IMR-90 (cell line): Measurements from ENCODE around the gene FNBP1L. TPM values are rescaled to one million over a fixed set of nuclear protein-coding genes. Genes with fewer than 3 reads are reported as not detected.

Experiments
- ATAC-seq: fragments of 200-7000 bp; cut with Tn5 transposase; 2 replicates; pipeline ENCODE4 v1.9.1; 2020; ENCODE audit warnings: low read depth, mild to moderate bottlenecking, moderate library complexity
- BruUV-seq: library from RNA; stranded (reverse); fragments of 400-500 nt; replicated peaks from 2 replicates; lab custom pipeline; 2021; lab: Mats Ljungman, UMichigan
- CTCF ChIA-PET: fragments of 300-600 bp; formaldehyde crosslinking; extraction: SDS; loops from one replicate; lab custom pipeline; 2021; ENCODE audit warnings: antibody characterized with exemption; lab: Yijun Ruan, JAX
- POLR2A ChIA-PET: fragments of 300-600 bp; sonication (Branson Sonifier 250); formaldehyde crosslinking; loops from one replicate; lab custom pipeline; 2022; ENCODE audit warnings: antibody characterized with exemption; ENCODE audit not compliant: unreplicated experiment; lab: Charles Lee
- DNase-seq: peaks from one replicate; pipeline ENCODE4 v3.0.0; 2013
- H2AFZ ChIP-seq: replicated peaks from 2 replicates; pipeline ENCODE3; 2013; ENCODE audit warnings: low read length, mild to moderate bottlenecking; ENCODE audit not compliant: poor library complexity
- H2AK5ac ChIP-seq: 2 replicates; pipeline ENCODE4 v1.6.1; 2013; ENCODE audit warnings: low read depth, low read length, inconsistent platforms
- H2AK9ac ChIP-seq: replicated peaks from 2 replicates; pipeline ENCODE3; 2013; ENCODE audit warnings: mild to moderate bottlenecking, low read depth, low read length, moderate library complexity; ENCODE audit not compliant: poor library complexity
- H2BK120ac ChIP-seq: 2 replicates; pipeline ENCODE4 v1.6.1; 2013; ENCODE audit warnings: low read depth, low read length, inconsistent platforms
- H2BK15ac ChIP-seq: 3 replicates; pipeline ENCODE4 v1.6.1; 2013; ENCODE audit warnings: low read depth, low read length, inconsistent platforms
- H2BK20ac ChIP-seq: 2 replicates; pipeline ENCODE4 v1.6.1; 2013; ENCODE audit warnings: low read depth, mild to moderate bottlenecking, inconsistent platforms, low read length, moderate library complexity
- H2BK5ac ChIP-seq: 2 replicates; pipeline ENCODE4 v1.6.1; 2013; ENCODE audit warnings: mild to moderate bottlenecking, low read depth, low read length, inconsistent platforms; ENCODE audit not compliant: poor library complexity, severe bottlenecking
- H3K14ac ChIP-seq: replicated peaks from 2 replicates; pipeline ENCODE4 v1.6.1; 2013; ENCODE audit warnings: low read depth, low read length, inconsistent platforms
- H3K18ac ChIP-seq: 2 replicates; pipeline ENCODE4 v1.6.1; 2013; ENCODE audit warnings: low read depth, low read length, control low read depth
- H3K23ac ChIP-seq: 2 replicates; pipeline ENCODE4 v1.6.1; 2013; ENCODE audit warnings: low read depth, low read length, inconsistent platforms
- H3K27ac ChIP-seq: 2 replicates; pipeline ENCODE4 v1.5.1; 2013; ENCODE audit warnings: mild to moderate bottlenecking, control low read depth, low read length; ENCODE audit not compliant: insufficient read depth
- H3K27me3 ChIP-seq: 2 replicates; pipeline ENCODE4 v1.6.1; 2013; ENCODE audit warnings: low read length; ENCODE audit not compliant: control insufficient read depth, insufficient read depth
- H3K36me3 ChIP-seq: 2 replicates; pipeline ENCODE4 v1.6.1; 2013; ENCODE audit warnings: low read length, mixed read lengths; ENCODE audit not compliant: control insufficient read depth, insufficient read depth
- H3K4ac ChIP-seq: 2 replicates; pipeline ENCODE4 v1.6.1; 2013; ENCODE audit warnings: low read depth, low read length, inconsistent platforms
- H3K4me1 ChIP-seq: 2 replicates; pipeline ENCODE4 v1.6.1; 2013; ENCODE audit warnings: low read length, mixed read lengths; ENCODE audit not compliant: control insufficient read depth, insufficient read depth
- H3K4me2 ChIP-seq: 2 replicates; pipeline ENCODE4 v1.6.1; 2013; ENCODE audit warnings: low read depth, mild to moderate bottlenecking, control low read depth, low read length, moderate library complexity
- H3K4me3 ChIP-seq: 2 replicates; pipeline ENCODE4 v1.5.1; 2013; ENCODE audit warnings: low read depth, mild to moderate bottlenecking, control low read depth, low read length, moderate library complexity; ENCODE audit not compliant: insufficient read depth
- H3K56ac ChIP-seq: 2 replicates; pipeline ENCODE4 v1.6.1; 2013; ENCODE audit warnings: low read length, inconsistent platforms; ENCODE audit not compliant: insufficient read depth; ENCODE audit errors: extremely low read depth
- H3K79me1 ChIP-seq, 2 experiments: 2 replicates each; pipeline ENCODE4 v1.6.1; 2013; ENCODE audit warnings: low read length in 2 of 2, inconsistent platforms in 1 of 2, low read depth in 1 of 2
- H3K9ac ChIP-seq: 2 replicates; pipeline ENCODE4 v1.6.1; 2013; ENCODE audit warnings: low read depth, low read length, control low read depth
- H3K9me1 ChIP-seq: 2 replicates; pipeline ENCODE4 v1.6.1; 2013; ENCODE audit warnings: low read length, inconsistent platforms; ENCODE audit not compliant: insufficient read depth
- H3K9me3 ChIP-seq: 2 replicates; pipeline ENCODE4 v1.6.1; 2013; ENCODE audit warnings: low read length; ENCODE audit not compliant: control insufficient read depth, insufficient read depth
- H4K20me1 ChIP-seq: 2 replicates; pipeline ENCODE4 v1.6.1; 2013; ENCODE audit warnings: low read length, inconsistent platforms; ENCODE audit not compliant: insufficient read depth
- H4K5ac ChIP-seq: 2 replicates; pipeline ENCODE4 v1.6.1; 2013; ENCODE audit warnings: mild to moderate bottlenecking, low read depth, low read length, control low read depth
- H4K8ac ChIP-seq, 2 experiments: 2 replicates each; pipeline ENCODE4 v1.6.1; 2013; ENCODE audit warnings: low read depth in 2 of 2, low read length in 2 of 2, control low read depth in 1 of 2, inconsistent platforms in 1 of 2
- H4K91ac ChIP-seq: 2 replicates; pipeline ENCODE4 v1.6.1; 2013; ENCODE audit warnings: low read depth, low read length, inconsistent platforms; ENCODE audit not compliant: insufficient read depth
- BHLHE40 ChIP-seq: fragments of 150-350 bp; IDR thresholded peaks from 2 replicates; pipeline ENCODE4 v1.6.1; 2016; ENCODE audit warnings: mild to moderate bottlenecking, low read depth, low read length
- CEBPB ChIP-seq: IDR thresholded peaks from 2 replicates; pipeline ENCODE4 v1.6.1; 2012; ENCODE audit warnings: low read depth, low read length, improper control_type of control experiment
- CHD1 ChIP-seq: IDR thresholded peaks from 2 replicates; pipeline ENCODE4 v1.6.1; 2012; ENCODE audit warnings: low read depth, low read length, improper control_type of control experiment
- CTCF ChIP-seq: conservative IDR thresholded peaks from 2 replicates; pipeline ENCODE4 v1.5.1; 2012; ENCODE audit warnings: mild to moderate bottlenecking, low read depth, low read length, improper control_type of control experiment
- MAFK ChIP-seq: IDR thresholded peaks from 2 replicates; pipeline ENCODE4 v1.6.1; 2012; ENCODE audit warnings: low read depth, low read length, improper control_type of control experiment
- MAZ ChIP-seq: IDR thresholded peaks from 2 replicates; pipeline ENCODE4 v1.6.1; 2012; ENCODE audit warnings: low read depth, mild to moderate bottlenecking, low read length, improper control_type of control experiment, moderate library complexity, borderline replicate concordance
- NFE2L2 ChIP-seq: fragments of 150-350 bp; IDR thresholded peaks from 2 replicates; pipeline ENCODE4 v1.6.1; 2016; ENCODE audit warnings: low read depth, mild to moderate bottlenecking, low read length
- POLR2A ChIP-seq: IDR thresholded peaks from 2 replicates; pipeline ENCODE4 v1.6.1; 2012; ENCODE audit warnings: mild to moderate bottlenecking, low read depth, low read length
- RAD21 ChIP-seq: IDR thresholded peaks from 2 replicates; pipeline ENCODE4 v1.6.1; 2012; ENCODE audit warnings: low read length, improper control_type of control experiment
- RCOR1 ChIP-seq: IDR thresholded peaks from 2 replicates; pipeline ENCODE4 v1.6.1; 2012; ENCODE audit warnings: mild to moderate bottlenecking, low read length, improper control_type of control experiment; ENCODE audit not compliant: insufficient replicate concordance
- WGBS, 2 experiments: methylation state at CpG; one replicate each; pipeline versions ENCODE4 v1.1.5 to v1.1.7; 2013; ENCODE audit warnings: missing lambda C conversion rate in 2 of 2; ENCODE audit not compliant: insufficient read length in 1 of 2; ENCODE audit errors: extremely low coverage in 2 of 2; 5-methylcytosine and 5-hydroxymethylcytosine counted together
- dilution Hi-C: fragments of 300-500 bp; cut with HindIII; formaldehyde crosslinking; loops from one replicate; pipeline ENCODE4 v1.14.3; 2018; ENCODE audit warnings: low sequenced_read_pairs; ENCODE audit not compliant: unreplicated experiment
- in situ Hi-C: fragments of 300-500 bp; cut with MboI; formaldehyde crosslinking; loops from 3 replicates; pipeline ENCODE4 v1.14.3; 2019; ENCODE audit warnings: low sequenced_read_pairs, inconsistent platforms, mixed read lengths
- intact Hi-C: fragments of 100-400 bp; cut with micrococcal nuclease; formaldehyde crosslinking; loops from 2 replicates; pipeline ENCODE4 v1.10.0; 2022
- polyA plus RNA-seq, 3 experiments: library from polyadenylated mRNA; depleted of rRNA; stranded (reverse); fragments of >200 nt; gene quantifications; 2 replicates each; pipeline ENCODE4 v1.2.3, GENCODE V29; 2012; ENCODE audit warnings: low replicate concordance in 1 of 3
- total RNA-seq: library from RNA; depleted of rRNA; stranded (reverse); fragments of >200 nt; gene quantifications from 2 replicates; pipeline ENCODE4 v1.2.3, GENCODE V29; 2012
- TF ChIP-seq, protein P1 (sequence below): fragments of 150-350 bp; IDR thresholded peaks from 2 replicates; pipeline ENCODE4 v1.6.1; 2017; ENCODE audit warnings: mild to moderate bottlenecking, antibody characterized with exemption, low read length, low read depth

The FNBP1L gene
- total and polyA plus RNA-seq, 2 of the 4 experiments (the other 2 are of a cell fraction), result 9.3 to 15.2 TPM

DNA sequence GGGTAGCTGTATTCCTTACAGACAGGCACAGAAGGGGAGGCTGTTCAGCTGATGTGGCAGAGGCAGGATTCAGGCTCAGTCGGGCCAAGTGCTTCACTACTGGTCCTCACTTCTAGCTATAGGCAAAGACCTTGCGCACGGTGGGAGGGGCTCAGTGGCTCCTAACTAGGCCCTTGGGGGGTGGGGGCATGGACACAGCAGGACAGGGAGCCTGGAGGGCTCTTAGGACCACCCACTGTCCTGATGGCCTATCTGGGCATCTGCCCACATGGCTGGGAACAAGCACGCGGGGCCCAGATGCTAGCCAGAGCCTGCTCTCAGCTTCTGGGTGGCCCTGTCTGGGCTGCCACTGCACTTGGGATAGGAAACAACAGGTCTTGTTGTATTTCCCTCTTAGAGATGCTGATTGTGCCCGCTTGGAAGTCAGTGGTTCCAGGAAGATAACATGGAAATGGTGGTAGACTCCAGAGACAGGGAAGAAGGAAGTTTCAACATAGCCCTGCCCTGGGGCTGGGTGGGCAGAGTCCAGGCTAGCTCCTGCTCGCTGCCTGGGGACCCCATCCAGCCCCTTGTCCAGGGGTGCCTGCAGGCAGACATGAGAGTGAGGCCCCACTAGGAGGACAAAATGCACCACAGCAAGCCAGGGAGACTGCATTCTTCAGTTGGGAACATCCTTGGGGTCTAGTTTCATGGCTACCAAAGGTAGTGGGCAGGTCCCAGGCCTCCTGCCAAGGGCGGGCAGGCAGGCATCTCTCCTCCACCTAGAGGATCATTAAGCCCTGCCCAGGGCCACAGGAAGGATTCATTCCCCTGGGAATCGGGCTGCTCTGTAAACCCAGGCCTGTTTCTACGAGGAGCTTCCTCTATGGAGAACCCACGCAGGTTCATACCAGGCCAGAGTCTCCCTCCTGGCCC, 131.2 kb downstream of the FNBP1L start:
- ATAC-seq, result no peak

More for the DNA sequence above, 131.2 kb downstream of the FNBP1L start:
- peaks cover 54 to 81% of the 10 kb centered on the region in 2 experiments for H3K79me1 ChIP-seq
- 0 out of 2 replicates have a peak overlapping the region, but pooled peaks have one; percentile 56 for H4K91ac ChIP-seq
- no peaks in the 10 kb centered on the region for H3K27me3 ChIP-seq
- H2AFZ ChIP-seq, result no peak overlapping the region
- no peak overlapping the region for H3K56ac ChIP-seq
- no peak overlapping the region for H2BK20ac ChIP-seq
- no peak overlapping the region; the same call in 1 of the 2 replicates for H3K4me2 ChIP-seq
- peaks cover 53% of the 10 kb centered on the region for H3K36me3 ChIP-seq
- DNase-seq, result no peak
- H2BK5ac ChIP-seq, result peak overlapping the region; percentile 68
- H3K9ac ChIP-seq, result peak overlapping the region; percentile 51
- H3K9me1 ChIP-seq, result peaks cover 19% of the 10 kb centered on the region
- H2AK9ac ChIP-seq, result peak overlapping the region; percentile 77
- CTCF ChIA-PET, result no interaction called here
- H4K20me1 ChIP-seq, result peaks cover 52% of the 10 kb centered on the region
- no peak overlapping the region for H3K23ac ChIP-seq
- 89% methylated on average over 6 of the region's 11 CpGs; no CpG with 5 or more reads in 1 of the 2 experiments for WGBS, 2 experiments
- peak overlapping the region; percentile 40; the same call in 1 of the 2 replicates for H4K5ac ChIP-seq
- POLR2A ChIA-PET, result interaction anchor here (0.5 kb wide), 1 partner anchor 24 kb away, joined by 4 read pairs; no protein-coding TSS in a partner anchor
- H3K4me1 ChIP-seq, result peaks cover 13% of the 10 kb centered on the region
- TF ChIP-seq POLR2A (no peak), RCOR1 (no peak), CHD1 (no peak), MAZ (no peak), MAFK (no peak), CEBPB (no peak), BHLHE40 (no peak), CTCF (no peak), NFE2L2 (no peak), RAD21 (no peak)
- TF ChIP-seq, protein P1, sequence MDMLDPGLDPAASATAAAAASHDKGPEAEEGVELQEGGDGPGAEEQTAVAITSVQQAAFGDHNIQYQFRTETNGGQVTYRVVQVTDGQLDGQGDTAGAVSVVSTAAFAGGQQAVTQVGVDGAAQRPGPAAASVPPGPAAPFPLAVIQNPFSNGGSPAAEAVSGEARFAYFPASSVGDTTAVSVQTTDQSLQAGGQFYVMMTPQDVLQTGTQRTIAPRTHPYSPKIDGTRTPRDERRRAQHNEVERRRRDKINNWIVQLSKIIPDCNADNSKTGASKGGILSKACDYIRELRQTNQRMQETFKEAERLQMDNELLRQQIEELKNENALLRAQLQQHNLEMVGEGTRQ, result no peak
- no peaks in the 10 kb centered on the region for H3K9me3 ChIP-seq
- peak overlapping the region; percentile 64 for H3K18ac ChIP-seq
- intact Hi-C loops (no loop called here), dilution Hi-C loops (no loop called here), in situ Hi-C loops (no loop called here)
- no peak overlapping the region for H3K4me3 ChIP-seq
- H4K8ac ChIP-seq, result peak overlapping the region in 1 of 2 experiments; percentile 50; a peak in 1 of 4 replicates
- peak overlapping the region; percentile 61 for H3K4ac ChIP-seq
- H2BK15ac ChIP-seq, result no peak overlapping the region
- H3K14ac ChIP-seq, result no peak overlapping the region
- no TSS peak for BruUV-seq
- no peak overlapping the region for H2BK120ac ChIP-seq
- H3K27ac ChIP-seq, result peak overlapping the region; percentile 72
- 0 out of 2 replicates have a peak overlapping the region, but pooled peaks have one; percentile 64 for H2AK5ac ChIP-seq
